PC-3 (cell line): ENCODE measurements around the gene WNT1. TPM values are rescaled to one million over a fixed set of nuclear protein-coding genes. Genes with fewer than 3 reads are reported as not detected.

Experiments
- ATAC-seq: fragments of 200-7000 bp; cut with Tn5 transposase; 2 replicates; pipeline ENCODE4 v1.9.1; 2020; ENCODE audit warnings: mild to moderate bottlenecking, moderate library complexity
- BruUV-seq: library from RNA; stranded (reverse); fragments of 400-500 nt; replicated peaks from 2 replicates; lab custom pipeline; 2021; lab: Mats Ljungman, UMichigan
- CTCF ChIA-PET: fragments of 300-600 bp; sonication (Branson Sonifier 250); formaldehyde crosslinking; loops from one replicate; lab custom pipeline; 2022; ENCODE audit warnings: antibody characterized with exemption; lab: Charles Lee
- POLR2A ChIA-PET: fragments of 300-600 bp; sonication (Branson Sonifier 250); formaldehyde crosslinking; loops from one replicate; lab custom pipeline; 2022; ENCODE audit warnings: antibody characterized with exemption; ENCODE audit not compliant: unreplicated experiment; lab: Charles Lee
- DNase-seq: peaks from one replicate; pipeline ENCODE4 v3.0.0-alpha.2; 2015
- H2AFZ ChIP-seq: fragments of 300-600 bp; sonication (generic); 2 replicates; pipeline ENCODE4 v1.6.0; 2016; ENCODE audit warnings: antibody characterized with exemption, low read length
- H3F3A ChIP-seq: fragments of 300-600 bp; sonication (generic); one replicate; pipeline ENCODE4 v1.6.0; 2017; ENCODE audit warnings: antibody characterized with exemption, low read length, control low read depth, mild to moderate bottlenecking; ENCODE audit not compliant: unreplicated experiment
- H3K27ac ChIP-seq: fragments of 300-600 bp; sonication (generic); 2 replicates; pipeline ENCODE4 v1.5.1; 2016; ENCODE audit warnings: mild to moderate bottlenecking, low read length
- H3K27me3 ChIP-seq: fragments of 300-600 bp; sonication (generic); 2 replicates; pipeline ENCODE4 v1.6.1; 2016; ENCODE audit warnings: low read length, mixed read lengths
- H3K36me3 ChIP-seq: fragments of 300-600 bp; sonication (generic); 2 replicates; pipeline ENCODE4 v1.6.1; 2016; ENCODE audit warnings: low read depth, mixed run types, low read length, mixed read lengths
- H3K4me1 ChIP-seq: fragments of 300-600 bp; sonication (generic); 2 replicates; pipeline ENCODE4 v1.5.1; 2016; ENCODE audit warnings: low read length; ENCODE audit not compliant: insufficient read depth
- H3K4me2 ChIP-seq: fragments of 300-600 bp; sonication (generic); 2 replicates; pipeline ENCODE4 v1.6.0; 2016; ENCODE audit warnings: low read length
- H3K4me3 ChIP-seq: fragments of 300-600 bp; sonication (generic); 2 replicates; pipeline ENCODE4 v1.5.1; 2016; ENCODE audit warnings: mild to moderate bottlenecking, low read length, mixed read lengths
- H3K79me2 ChIP-seq: fragments of 300-600 bp; sonication (generic); 2 replicates; pipeline ENCODE4 v1.6.1; 2017; ENCODE audit warnings: low read length, mixed read lengths
- H3K9ac ChIP-seq: fragments of 300-600 bp; sonication (generic); 2 replicates; pipeline ENCODE4 v1.6.0; 2016; ENCODE audit warnings: mild to moderate bottlenecking, low read length
- H3K9me2 ChIP-seq: fragments of 300-600 bp; sonication (generic); replicated peaks from 2 replicates; pipeline ENCODE4 v1.6.1; 2016; ENCODE audit warnings: mixed run types, low read length, mixed read lengths
- H3K9me3 ChIP-seq: fragments of 300-600 bp; sonication (generic); 2 replicates; pipeline ENCODE4 v1.6.1; 2016; ENCODE audit warnings: low read length, mixed read lengths
- H4K20me1 ChIP-seq: fragments of 300-600 bp; sonication (generic); 2 replicates; pipeline ENCODE4 v1.6.1; 2016; ENCODE audit warnings: low read length, mixed read lengths
- CTCF ChIP-seq: fragments of 300-600 bp; sonication (generic); conservative IDR thresholded peaks from 2 replicates; pipeline ENCODE4 v1.5.1; 2017; ENCODE audit warnings: antibody characterized with exemption, low read depth, mild to moderate bottlenecking, low read length
- EZH2 ChIP-seq: fragments of 300-600 bp; sonication (generic); IDR thresholded peaks from one replicate; pipeline ENCODE4 v1.6.1; 2017; ENCODE audit warnings: antibody characterized with exemption, mild to moderate bottlenecking, low read length; ENCODE audit not compliant: unreplicated experiment
- EZH2phosphoT487 ChIP-seq: fragments of 300-600 bp; sonication (generic); IDR thresholded peaks from 2 replicates; pipeline ENCODE4 v1.6.1; 2018; ENCODE audit warnings: mild to moderate bottlenecking, antibody characterized with exemption, low read length, borderline replicate concordance
- intact Hi-C: fragments of 100-400 bp; cut with micrococcal nuclease; formaldehyde crosslinking; loops from 2 replicates; pipeline ENCODE4 v1.9.0; 2023
- total RNA-seq: library from RNA; depleted of rRNA; stranded (reverse); fragments of >200 nt; gene quantifications from 2 replicates; pipeline ENCODE4 v1.2.3, GENCODE V29; 2014

WNT1 gene
- total RNA-seq, 1 experiment from 2014 or later: not detected

- H3K36me3 ChIP-seq: no peaks in the 10 kb centered on the region
- H3K27me3 ChIP-seq: peaks cover 52% of the 10 kb centered on the region
- ATAC-seq (peak; percentile 52), DNase-seq (no peak)
- H3K79me2 ChIP-seq: no peaks in the 10 kb centered on the region
- no peaks in the 10 kb centered on the region for H3K9me2 ChIP-seq
- H2AFZ ChIP-seq: peak overlapping the region; percentile 74
- peaks cover 29% of the 10 kb centered on the region for H3K4me1 ChIP-seq
- H3K4me3 ChIP-seq: peak overlapping the region; percentile 67
- no peak overlapping the region for H3K9ac ChIP-seq
- H3K4me2 ChIP-seq: peak overlapping the region; percentile 94
- ChIA-PET CTCF (interaction anchor here (0.5 to 0.8 kb wide), 5 partner anchors 15 to 125 kb away, joined by 3 read pairs; partner anchors contain the start of genes ARF3 and DDN), POLR2A (no interaction called here)
- no peaks in the 10 kb centered on the region for H3K9me3 ChIP-seq
- BruUV-seq: no TSS peak
- intact Hi-C loops: no loop called here
- H3F3A ChIP-seq: no peaks in the 10 kb centered on the region
- no peaks in the 10 kb centered on the region for H4K20me1 ChIP-seq
- no peak overlapping the region for H3K27ac ChIP-seq
- no peak for TF ChIP-seq CTCF
- TF ChIP-seq EZH2: peak; percentile 12
Observed at GRCh38 chr12:48978741-48979601, 849 bp downstream of the WNT1 start.

GRCh38 chr12:48979602-48980388 is 1.7 kb downstream of the WNT1 start:
- H3K27me3 ChIP-seq: peaks cover 52% of the 10 kb centered on the region
- H3K36me3 ChIP-seq: no peaks in the 10 kb centered on the region
- intact Hi-C loops: loop anchor here (5.0 kb wide), 1 partner anchor 127 kb away; the partner anchor contains the start of gene DDX23
- no peaks in the 10 kb centered on the region for H4K20me1 ChIP-seq
- H3K27ac ChIP-seq: no peak overlapping the region
- no peaks in the 10 kb centered on the region for H3K9me2 ChIP-seq
- DNase-seq (no peak), ATAC-seq (no peak)
- H3K4me1 ChIP-seq: peaks cover 29% of the 10 kb centered on the region
- peak overlapping the region; percentile 94 for H3K4me2 ChIP-seq
- BruUV-seq: no TSS peak
- CTCF ChIA-PET: interaction anchor here (0.5 to 0.7 kb wide), 3 partner anchors 14 to 23 kb away, joined by 3 read pairs; partner anchors contain the start of genes ARF3 and DDN
- H3K9me3 ChIP-seq: no peaks in the 10 kb centered on the region
- peak overlapping the region; percentile 67 for H3K4me3 ChIP-seq
- peak overlapping the region; percentile 74 for H2AFZ ChIP-seq
- TF ChIP-seq EZH2: peak; percentile 12
- no peak for TF ChIP-seq CTCF
- no peak for TF ChIP-seq EZH2phosphoT487
- no peak overlapping the region for H3K9ac ChIP-seq
- H3K79me2 ChIP-seq: no peaks in the 10 kb centered on the region
- H3F3A ChIP-seq: no peaks in the 10 kb centered on the region
- POLR2A ChIA-PET: no interaction called here
